ENCODE results near the gene C11orf21.

DNA sequence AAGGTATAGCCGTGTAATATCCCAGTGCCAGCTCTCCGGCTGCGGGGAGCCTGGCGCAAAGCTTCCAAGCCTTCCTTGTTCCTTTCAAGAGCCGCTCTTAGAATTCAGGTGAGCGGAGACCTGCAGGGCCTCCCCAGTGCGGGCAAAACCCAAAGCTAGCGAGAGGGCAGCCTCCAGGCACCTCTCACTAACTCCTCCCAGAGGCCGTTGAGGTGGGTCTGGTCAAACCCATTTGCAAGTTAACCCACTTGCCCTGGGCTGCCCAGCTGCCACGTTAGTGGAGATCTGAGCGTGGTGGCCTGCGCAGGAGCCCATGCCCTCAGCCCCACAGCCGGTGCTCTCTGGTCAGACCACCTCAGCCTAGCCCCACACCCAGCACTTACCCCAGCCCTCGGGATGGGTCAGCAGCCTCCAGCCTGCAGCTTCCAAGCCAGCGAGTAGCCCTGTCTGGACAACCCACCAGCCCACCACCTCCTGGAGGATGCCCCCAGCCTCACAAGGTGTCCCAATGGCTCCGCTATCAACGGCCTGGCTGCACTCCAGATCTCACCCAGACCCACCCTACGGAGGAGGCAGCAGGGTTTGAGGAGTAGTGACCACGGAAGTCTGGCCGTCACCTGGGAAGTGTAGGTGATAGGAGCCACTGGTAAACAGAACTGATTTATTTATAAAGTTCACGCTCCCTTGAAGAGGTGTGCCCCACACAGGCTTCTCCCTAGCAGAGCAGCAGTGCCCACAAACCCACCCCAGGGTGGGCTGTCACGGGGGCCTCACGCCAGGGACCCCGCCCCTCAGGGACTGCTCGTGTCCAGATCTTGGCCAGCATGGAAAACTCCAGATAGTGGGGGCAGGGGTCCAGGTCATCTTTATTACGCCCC lies 33.6 kb downstream of the C11orf21 start:
- TF ChIP-seq, protein P1, sequence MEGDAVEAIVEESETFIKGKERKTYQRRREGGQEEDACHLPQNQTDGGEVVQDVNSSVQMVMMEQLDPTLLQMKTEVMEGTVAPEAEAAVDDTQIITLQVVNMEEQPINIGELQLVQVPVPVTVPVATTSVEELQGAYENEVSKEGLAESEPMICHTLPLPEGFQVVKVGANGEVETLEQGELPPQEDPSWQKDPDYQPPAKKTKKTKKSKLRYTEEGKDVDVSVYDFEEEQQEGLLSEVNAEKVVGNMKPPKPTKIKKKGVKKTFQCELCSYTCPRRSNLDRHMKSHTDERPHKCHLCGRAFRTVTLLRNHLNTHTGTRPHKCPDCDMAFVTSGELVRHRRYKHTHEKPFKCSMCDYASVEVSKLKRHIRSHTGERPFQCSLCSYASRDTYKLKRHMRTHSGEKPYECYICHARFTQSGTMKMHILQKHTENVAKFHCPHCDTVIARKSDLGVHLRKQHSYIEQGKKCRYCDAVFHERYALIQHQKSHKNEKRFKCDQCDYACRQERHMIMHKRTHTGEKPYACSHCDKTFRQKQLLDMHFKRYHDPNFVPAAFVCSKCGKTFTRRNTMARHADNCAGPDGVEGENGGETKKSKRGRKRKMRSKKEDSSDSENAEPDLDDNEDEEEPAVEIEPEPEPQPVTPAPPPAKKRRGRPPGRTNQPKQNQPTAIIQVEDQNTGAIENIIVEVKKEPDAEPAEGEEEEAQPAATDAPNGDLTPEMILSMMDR (IDR thresholded peaks at IDR 0.05) = no peak
- no peak for TF ChIP-seq POLR2A (IDR thresholded peaks at IDR 0.05)
